Measurements from ENCODE around the gene AKAP13.
A peak's percentile ranks its signal among the peaks of the same experiment; 100 is the strongest.

Gene AKAP13

DNA sequence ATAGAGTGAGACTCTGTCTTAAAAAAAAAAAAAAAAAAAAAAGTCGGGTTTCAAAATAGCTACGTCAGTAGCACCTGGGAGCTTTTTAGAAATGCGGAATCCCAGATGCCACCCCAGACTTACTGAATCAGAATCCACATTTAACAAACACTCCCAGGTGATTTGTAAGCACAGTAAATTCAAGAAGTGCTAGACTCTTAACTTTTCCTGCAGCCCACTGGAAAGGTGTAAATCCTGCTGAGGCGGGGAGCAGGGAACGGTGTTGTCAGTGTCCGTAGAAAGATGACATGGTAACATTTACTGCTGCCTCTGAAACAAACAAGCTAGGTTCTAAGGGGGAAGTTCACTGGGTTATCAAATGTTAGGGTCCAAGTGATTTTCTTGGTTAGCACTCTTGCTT is 2.4 kb upstream of the AKAP13 start (continued):
- TF ChIP-seq ZNF610 (tag by site-specific recombination; IDR thresholded peaks at IDR 0.05; ENCODE audit: borderline replicate concordance) (no peak), ZFP37 (tag by site-specific recombination; IDR thresholded peaks at IDR 0.05) (no peak), ZNF223 (tag by site-specific recombination; IDR thresholded peaks at IDR 0.05) (no peak), GLIS2 (tag by site-specific recombination; IDR thresholded peaks at IDR 0.05) (no peak), KLF1 (tag by site-specific recombination; IDR thresholded peaks at IDR 0.05) (no peak), ZNF571 (tag by site-specific recombination; IDR thresholded peaks at IDR 0.05) (no peak), SP2 (tag by site-specific recombination; IDR thresholded peaks at IDR 0.05) (no peak)

DNA sequence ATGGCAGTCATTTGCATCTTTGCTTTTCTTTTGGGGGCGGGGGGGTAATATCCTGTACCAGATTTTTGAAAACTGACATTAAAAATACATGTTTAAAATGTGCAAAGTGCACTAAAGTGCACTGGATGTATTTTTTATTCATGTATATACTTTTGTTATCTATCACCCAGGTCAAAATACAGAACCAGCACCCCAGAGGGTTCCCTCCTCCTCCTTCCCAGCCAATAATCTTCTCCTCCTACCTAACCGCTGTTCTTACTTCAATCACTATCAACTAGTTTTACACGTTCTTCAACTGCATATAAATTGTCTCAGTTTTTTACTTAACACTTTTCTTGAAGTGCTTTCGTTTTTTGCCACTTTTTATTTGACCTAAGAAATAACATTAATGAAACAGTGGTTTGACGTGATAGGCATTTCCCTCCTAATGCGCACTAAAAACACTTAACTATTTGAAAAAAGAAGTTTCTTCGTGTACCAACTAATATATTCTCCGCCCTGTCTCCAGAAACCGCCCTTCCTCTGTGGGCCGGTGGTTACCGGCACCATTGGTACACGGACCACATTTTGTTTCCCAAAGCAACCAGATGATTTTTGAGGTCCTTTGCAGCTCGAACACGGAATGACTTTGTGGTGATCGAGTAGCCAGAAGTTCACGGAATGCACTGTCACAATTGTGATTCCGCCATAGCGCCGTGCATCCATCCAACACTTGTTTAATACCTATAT is 836 bp upstream of the AKAP13 start:
- Histone ChIP-seq H3K4me1 (ENCODE audit: control insufficient read depth, insufficient read depth, low read length) (peaks cover 20% of the 10 kb centered on the region), H3K36me3 (ENCODE audit: control insufficient read depth in 2 of 2, insufficient read depth in 1 of 2, low read length in 2 of 2) (no peaks in the 10 kb centered on the region), H3K4me3 (ENCODE audit: low read depth, low read length) (peak overlapping the region; percentile 55), H3K27ac (ENCODE audit: extremely low read depth, low read depth, low read length) (peak overlapping the region; percentile 57; the same call in 1 of the 2 replicates), H3K9me3 (ENCODE audit: control insufficient read depth, insufficient read depth, low read depth, low read length) (no peaks in the 10 kb centered on the region)
- TF ChIP-seq ZNF626 (tag by site-specific recombination; IDR thresholded peaks at IDR 0.05) (no peak), ZNF37A (tag by site-specific recombination; IDR thresholded peaks at IDR 0.05) (no peak), PRDM1 (tag by site-specific recombination; IDR thresholded peaks at IDR 0.05) (peak; percentile 72), ZNF677 (tag by site-specific recombination; IDR thresholded peaks at IDR 0.05) (peak; percentile 43; the same call in 1 of the 2 replicates), ZNF341 (tag by site-specific recombination; IDR thresholded peaks at IDR 0.05; ENCODE audit: low read depth) (no peak), ZBTB17 (tag by site-specific recombination; IDR thresholded peaks at IDR 0.05) (0 out of 2 replicates have a peak, but pooled peaks have one; percentile 11), SCRT1 (tag by site-specific recombination; IDR thresholded peaks at IDR 0.05; ENCODE audit: borderline replicate concordance) (no peak), KLF8 (tag by site-specific recombination; IDR thresholded peaks at IDR 0.05) (0 out of 2 replicates have a peak, but pooled peaks have one; percentile 3), ZNF335 (tag by site-specific recombination; conservative IDR thresholded peaks at IDR 0.05) (peak; percentile 75)
- TF ChIP-seq, protein P1, sequence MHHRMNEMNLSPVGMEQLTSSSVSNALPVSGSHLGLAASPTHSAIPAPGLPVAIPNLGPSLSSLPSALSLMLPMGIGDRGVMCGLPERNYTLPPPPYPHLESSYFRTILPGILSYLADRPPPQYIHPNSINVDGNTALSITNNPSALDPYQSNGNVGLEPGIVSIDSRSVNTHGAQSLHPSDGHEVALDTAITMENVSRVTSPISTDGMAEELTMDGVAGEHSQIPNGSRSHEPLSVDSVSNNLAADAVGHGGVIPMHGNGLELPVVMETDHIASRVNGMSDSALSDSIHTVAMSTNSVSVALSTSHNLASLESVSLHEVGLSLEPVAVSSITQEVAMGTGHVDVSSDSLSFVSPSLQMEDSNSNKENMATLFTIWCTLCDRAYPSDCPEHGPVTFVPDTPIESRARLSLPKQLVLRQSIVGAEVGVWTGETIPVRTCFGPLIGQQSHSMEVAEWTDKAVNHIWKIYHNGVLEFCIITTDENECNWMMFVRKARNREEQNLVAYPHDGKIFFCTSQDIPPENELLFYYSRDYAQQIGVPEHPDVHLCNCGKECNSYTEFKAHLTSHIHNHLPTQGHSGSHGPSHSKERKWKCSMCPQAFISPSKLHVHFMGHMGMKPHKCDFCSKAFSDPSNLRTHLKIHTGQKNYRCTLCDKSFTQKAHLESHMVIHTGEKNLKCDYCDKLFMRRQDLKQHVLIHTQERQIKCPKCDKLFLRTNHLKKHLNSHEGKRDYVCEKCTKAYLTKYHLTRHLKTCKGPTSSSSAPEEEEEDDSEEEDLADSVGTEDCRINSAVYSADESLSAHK (tag by site-specific recombination; IDR thresholded peaks at IDR 0.05): peak; percentile 85
- TF ChIP-seq, protein P2, sequence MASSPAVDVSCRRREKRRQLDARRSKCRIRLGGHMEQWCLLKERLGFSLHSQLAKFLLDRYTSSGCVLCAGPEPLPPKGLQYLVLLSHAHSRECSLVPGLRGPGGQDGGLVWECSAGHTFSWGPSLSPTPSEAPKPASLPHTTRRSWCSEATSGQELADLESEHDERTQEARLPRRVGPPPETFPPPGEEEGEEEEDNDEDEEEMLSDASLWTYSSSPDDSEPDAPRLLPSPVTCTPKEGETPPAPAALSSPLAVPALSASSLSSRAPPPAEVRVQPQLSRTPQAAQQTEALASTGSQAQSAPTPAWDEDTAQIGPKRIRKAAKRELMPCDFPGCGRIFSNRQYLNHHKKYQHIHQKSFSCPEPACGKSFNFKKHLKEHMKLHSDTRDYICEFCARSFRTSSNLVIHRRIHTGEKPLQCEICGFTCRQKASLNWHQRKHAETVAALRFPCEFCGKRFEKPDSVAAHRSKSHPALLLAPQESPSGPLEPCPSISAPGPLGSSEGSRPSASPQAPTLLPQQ (tag by site-specific recombination; IDR thresholded peaks at IDR 0.05): 0 out of 2 replicates have a peak, but pooled peaks have one; percentile 14
- TF ChIP-seq, protein P3, sequence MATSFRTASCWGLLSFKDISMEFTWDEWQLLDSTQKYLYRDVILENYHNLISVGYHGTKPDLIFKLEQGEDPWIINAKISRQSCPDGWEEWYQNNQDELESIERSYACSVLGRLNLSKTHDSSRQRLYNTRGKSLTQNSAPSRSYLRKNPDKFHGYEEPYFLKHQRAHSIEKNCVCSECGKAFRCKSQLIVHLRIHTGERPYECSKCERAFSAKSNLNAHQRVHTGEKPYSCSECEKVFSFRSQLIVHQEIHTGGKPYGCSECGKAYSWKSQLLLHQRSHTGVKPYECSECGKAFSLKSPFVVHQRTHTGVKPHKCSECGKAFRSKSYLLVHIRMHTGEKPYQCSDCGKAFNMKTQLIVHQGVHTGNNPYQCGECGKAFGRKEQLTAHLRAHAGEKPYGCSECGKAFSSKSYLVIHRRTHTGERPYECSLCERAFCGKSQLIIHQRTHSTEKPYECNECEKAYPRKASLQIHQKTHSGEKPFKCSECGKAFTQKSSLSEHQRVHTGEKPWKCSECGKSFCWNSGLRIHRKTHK (tag by site-specific recombination; IDR thresholded peaks at IDR 0.05): no peak
- TF ChIP-seq, protein P4, sequence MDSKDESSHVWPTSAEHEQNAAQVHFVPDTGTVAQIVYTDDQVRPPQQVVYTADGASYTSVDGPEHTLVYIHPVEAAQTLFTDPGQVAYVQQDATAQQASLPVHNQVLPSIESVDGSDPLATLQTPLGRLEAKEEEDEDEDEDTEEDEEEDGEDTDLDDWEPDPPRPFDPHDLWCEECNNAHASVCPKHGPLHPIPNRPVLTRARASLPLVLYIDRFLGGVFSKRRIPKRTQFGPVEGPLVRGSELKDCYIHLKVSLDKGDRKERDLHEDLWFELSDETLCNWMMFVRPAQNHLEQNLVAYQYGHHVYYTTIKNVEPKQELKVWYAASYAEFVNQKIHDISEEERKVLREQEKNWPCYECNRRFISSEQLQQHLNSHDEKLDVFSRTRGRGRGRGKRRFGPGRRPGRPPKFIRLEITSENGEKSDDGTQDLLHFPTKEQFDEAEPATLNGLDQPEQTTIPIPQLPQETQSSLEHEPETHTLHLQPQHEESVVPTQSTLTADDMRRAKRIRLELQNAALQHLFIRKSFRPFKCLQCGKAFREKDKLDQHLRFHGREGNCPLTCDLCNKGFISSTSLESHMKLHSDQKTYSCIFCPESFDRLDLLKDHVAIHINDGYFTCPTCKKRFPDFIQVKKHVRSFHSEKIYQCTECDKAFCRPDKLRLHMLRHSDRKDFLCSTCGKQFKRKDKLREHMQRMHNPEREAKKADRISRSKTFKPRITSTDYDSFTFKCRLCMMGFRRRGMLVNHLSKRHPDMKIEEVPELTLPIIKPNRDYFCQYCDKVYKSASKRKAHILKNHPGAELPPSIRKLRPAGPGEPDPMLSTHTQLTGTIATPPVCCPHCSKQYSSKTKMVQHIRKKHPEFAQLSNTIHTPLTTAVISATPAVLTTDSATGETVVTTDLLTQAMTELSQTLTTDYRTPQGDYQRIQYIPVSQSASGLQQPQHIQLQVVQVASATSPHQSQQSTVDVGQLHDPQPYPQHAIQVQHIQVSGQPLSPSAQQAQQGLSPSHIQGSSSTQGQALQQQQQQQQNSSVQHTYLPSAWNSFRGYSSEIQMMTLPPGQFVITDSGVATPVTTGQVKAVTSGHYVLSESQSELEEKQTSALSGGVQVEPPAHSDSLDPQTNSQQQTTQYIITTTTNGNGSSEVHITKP (tag by site-specific recombination; IDR thresholded peaks at IDR 0.05): peak; percentile 73
- TF ChIP-seq, protein P5, sequence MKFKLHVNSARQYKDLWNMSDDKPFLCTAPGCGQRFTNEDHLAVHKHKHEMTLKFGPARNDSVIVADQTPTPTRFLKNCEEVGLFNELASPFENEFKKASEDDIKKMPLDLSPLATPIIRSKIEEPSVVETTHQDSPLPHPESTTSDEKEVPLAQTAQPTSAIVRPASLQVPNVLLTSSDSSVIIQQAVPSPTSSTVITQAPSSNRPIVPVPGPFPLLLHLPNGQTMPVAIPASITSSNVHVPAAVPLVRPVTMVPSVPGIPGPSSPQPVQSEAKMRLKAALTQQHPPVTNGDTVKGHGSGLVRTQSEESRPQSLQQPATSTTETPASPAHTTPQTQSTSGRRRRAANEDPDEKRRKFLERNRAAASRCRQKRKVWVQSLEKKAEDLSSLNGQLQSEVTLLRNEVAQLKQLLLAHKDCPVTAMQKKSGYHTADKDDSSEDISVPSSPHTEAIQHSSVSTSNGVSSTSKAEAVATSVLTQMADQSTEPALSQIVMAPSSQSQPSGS (tag by site-specific recombination; IDR thresholded peaks at IDR 0.05; ENCODE audit: low read depth): no peak
- POLR2A ChIA-PET: interaction anchor here (0.5 to 2.1 kb wide), 32 partner anchors 10 to 130 kb away, joined by 3 to 25 read pairs (median 4); no protein-coding TSS in a partner anchor
- CTCF ChIA-PET: interaction anchor here (0.7 to 1.4 kb wide), 4 partner anchors 11 to 90 kb away, joined by 3 to 7 read pairs (median 5); no protein-coding TSS in a partner anchor

Measured in HEK293 (cell line).